ENCODE data around the gene MYH7. TPM values are rescaled to one million over a fixed set of nuclear protein-coding genes. Genes with fewer than 3 reads are reported as not detected.

Gene MYH7
- total RNA-seq, 1 experiment from 2014 or later, result not detected

- DNase-seq (ENCODE audit: low spot score) (no peak), ATAC-seq (no peak)
- Mint-ChIP-seq H3K9me3 (no peaks in the 10 kb centered on the region), H3K27ac (no peak overlapping the region), H3K36me3 (no peaks in the 10 kb centered on the region), H3K4me1 (peaks cover 2% of the 10 kb centered on the region; the same call in 1 of the 2 replicates), H3K4me3 (no peak overlapping the region), H3K27me3 (ENCODE audit: low read depth) (peaks cover 33% of the 10 kb centered on the region)
- ChIA-PET CTCF (no interaction called here), POLR2A (no interaction called here)
- no peak for TF ChIP-seq ARID4B (CRISPR knock-in tag; IDR thresholded peaks at IDR 0.05; ENCODE audit: borderline replicate concordance)
- no peak for TF ChIP-seq ERG (CRISPR knock-in tag; IDR thresholded peaks at IDR 0.05)
- no peak for TF ChIP-seq CREM (CRISPR knock-in tag; IDR thresholded peaks at IDR 0.05)
- no peak for TF ChIP-seq ZNF396 (CRISPR knock-in tag; IDR thresholded peaks at IDR 0.05; ENCODE audit: borderline replicate concordance)
Observed at GRCh38 chr14:23403908-23404307, 31.6 kb downstream of the MYH7 start.

DNA sequence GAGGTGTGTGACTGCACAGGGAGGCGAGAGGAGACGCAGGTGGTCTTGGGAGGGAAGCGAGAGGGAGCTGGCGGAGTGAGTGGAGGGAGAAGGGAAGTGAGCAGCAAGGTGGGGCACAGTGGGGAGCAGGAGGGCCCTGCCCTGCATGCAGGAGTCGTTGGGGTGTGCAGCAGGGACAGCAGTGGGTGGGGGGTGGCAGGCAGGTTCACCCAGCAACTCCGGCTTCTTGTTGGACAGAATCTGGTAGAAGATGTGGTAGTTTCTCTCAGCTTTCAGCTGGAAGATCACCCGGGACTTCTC lies 32.4 kb downstream of the MYH7 start:
- DNase-seq (ENCODE audit: low spot score), result no peak
- CTCF ChIA-PET, result interaction anchor here (0.6 to 1.6 kb wide), 6 partner anchors 17 to 531 kb away, joined by 3 to 4 read pairs (median 3); no protein-coding TSS in a partner anchor
- H3K4me3 Mint-ChIP-seq, result no peak overlapping the region
- H3K4me1 Mint-ChIP-seq, result peaks cover 2% of the 10 kb centered on the region; the same call in 1 of the 2 replicates
- ATAC-seq, result no peak
- no peak overlapping the region for H3K27ac Mint-ChIP-seq
- peaks cover 33% of the 10 kb centered on the region for H3K27me3 Mint-ChIP-seq (ENCODE audit: low read depth)
- H3K36me3 Mint-ChIP-seq, result no peaks in the 10 kb centered on the region
- POLR2A ChIA-PET, result no interaction called here
- TF ChIP-seq CTCF (IDR thresholded peaks at IDR 0.05) (no peak), ZNF425 (CRISPR knock-in tag; conservative IDR thresholded peaks at IDR 0.05) (no peak), IRF2 (CRISPR knock-in tag; IDR thresholded peaks at IDR 0.05; ENCODE audit: borderline replicate concordance, low read depth) (no peak), MXD4 (CRISPR knock-in tag; IDR thresholded peaks at IDR 0.05; ENCODE audit: borderline replicate concordance) (no peak), SMAD4 (CRISPR knock-in tag; IDR thresholded peaks at IDR 0.05) (no peak), ZNF121 (CRISPR knock-in tag; IDR thresholded peaks at IDR 0.05) (no peak), TEAD4 (CRISPR knock-in tag; IDR thresholded peaks at IDR 0.05) (no peak), ZBTB43 (CRISPR knock-in tag; IDR thresholded peaks at IDR 0.05) (no peak)
- TF ChIP-seq, protein P1, sequence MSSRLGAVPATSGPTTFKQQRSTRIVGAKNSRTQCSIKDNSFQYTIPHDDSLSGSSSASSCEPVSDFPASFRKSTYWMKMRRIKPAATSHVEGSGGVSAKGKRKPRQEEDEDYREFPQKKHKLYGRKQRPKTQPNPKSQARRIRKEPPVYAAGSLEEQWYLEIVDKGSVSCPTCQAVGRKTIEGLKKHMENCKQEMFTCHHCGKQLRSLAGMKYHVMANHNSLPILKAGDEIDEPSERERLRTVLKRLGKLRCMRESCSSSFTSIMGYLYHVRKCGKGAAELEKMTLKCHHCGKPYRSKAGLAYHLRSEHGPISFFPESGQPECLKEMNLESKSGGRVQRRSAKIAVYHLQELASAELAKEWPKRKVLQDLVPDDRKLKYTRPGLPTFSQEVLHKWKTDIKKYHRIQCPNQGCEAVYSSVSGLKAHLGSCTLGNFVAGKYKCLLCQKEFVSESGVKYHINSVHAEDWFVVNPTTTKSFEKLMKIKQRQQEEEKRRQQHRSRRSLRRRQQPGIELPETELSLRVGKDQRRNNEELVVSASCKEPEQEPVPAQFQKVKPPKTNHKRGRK (CRISPR knock-in tag; IDR thresholded peaks at IDR 0.05; ENCODE audit: borderline replicate concordance), result no peak
- TF ChIP-seq, protein P2, sequence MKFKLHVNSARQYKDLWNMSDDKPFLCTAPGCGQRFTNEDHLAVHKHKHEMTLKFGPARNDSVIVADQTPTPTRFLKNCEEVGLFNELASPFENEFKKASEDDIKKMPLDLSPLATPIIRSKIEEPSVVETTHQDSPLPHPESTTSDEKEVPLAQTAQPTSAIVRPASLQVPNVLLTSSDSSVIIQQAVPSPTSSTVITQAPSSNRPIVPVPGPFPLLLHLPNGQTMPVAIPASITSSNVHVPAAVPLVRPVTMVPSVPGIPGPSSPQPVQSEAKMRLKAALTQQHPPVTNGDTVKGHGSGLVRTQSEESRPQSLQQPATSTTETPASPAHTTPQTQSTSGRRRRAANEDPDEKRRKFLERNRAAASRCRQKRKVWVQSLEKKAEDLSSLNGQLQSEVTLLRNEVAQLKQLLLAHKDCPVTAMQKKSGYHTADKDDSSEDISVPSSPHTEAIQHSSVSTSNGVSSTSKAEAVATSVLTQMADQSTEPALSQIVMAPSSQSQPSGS (CRISPR knock-in tag; IDR thresholded peaks at IDR 0.05; ENCODE audit: borderline replicate concordance, low read depth), result no peak
- TF ChIP-seq, protein P3, sequence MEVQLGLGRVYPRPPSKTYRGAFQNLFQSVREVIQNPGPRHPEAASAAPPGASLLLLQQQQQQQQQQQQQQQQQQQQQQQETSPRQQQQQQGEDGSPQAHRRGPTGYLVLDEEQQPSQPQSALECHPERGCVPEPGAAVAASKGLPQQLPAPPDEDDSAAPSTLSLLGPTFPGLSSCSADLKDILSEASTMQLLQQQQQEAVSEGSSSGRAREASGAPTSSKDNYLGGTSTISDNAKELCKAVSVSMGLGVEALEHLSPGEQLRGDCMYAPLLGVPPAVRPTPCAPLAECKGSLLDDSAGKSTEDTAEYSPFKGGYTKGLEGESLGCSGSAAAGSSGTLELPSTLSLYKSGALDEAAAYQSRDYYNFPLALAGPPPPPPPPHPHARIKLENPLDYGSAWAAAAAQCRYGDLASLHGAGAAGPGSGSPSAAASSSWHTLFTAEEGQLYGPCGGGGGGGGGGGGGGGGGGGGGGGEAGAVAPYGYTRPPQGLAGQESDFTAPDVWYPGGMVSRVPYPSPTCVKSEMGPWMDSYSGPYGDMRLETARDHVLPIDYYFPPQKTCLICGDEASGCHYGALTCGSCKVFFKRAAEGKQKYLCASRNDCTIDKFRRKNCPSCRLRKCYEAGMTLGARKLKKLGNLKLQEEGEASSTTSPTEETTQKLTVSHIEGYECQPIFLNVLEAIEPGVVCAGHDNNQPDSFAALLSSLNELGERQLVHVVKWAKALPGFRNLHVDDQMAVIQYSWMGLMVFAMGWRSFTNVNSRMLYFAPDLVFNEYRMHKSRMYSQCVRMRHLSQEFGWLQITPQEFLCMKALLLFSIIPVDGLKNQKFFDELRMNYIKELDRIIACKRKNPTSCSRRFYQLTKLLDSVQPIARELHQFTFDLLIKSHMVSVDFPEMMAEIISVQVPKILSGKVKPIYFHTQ (CRISPR knock-in tag; IDR thresholded peaks at IDR 0.05), result no peak
- H3K9me3 Mint-ChIP-seq, result no peaks in the 10 kb centered on the region

Measured in WTC11 (cell line).